KOPT-K1 (cell line): ENCODE data around the gene TECR.
A peak's percentile ranks its signal among the peaks of the same experiment; 100 is the strongest.

Experiments
- H3K27ac ChIP-seq: fragments of 200-600 bp; sonication (generic); 2 replicates; pipeline ENCODE4 v1.5.1; 2016; ENCODE audit warnings: antibody characterized with exemption, mild to moderate bottlenecking, low read depth, low read length; ENCODE audit not compliant: poor library complexity, severe bottlenecking
- H3K36me3 ChIP-seq: fragments of 200-600 bp; sonication (generic); 2 replicates; pipeline ENCODE4 v1.5.1; 2017; ENCODE audit warnings: antibody characterized with exemption, mild to moderate bottlenecking, low read length, moderate library complexity; ENCODE audit not compliant: insufficient read depth
- H3K9me3 ChIP-seq: fragments of 200-600 bp; sonication (generic); 2 replicates; pipeline ENCODE4 v1.5.1; 2017; ENCODE audit warnings: antibody characterized with exemption, low read length, mild to moderate bottlenecking; ENCODE audit not compliant: insufficient read depth, poor library complexity, severe bottlenecking

Gene TECR

GRCh38 chr19:14529254-14530004 lies at the start of gene TECR:
Gene TECR, plus strand, starts transcription at chr19:14529594. Its CDS starts 103 bp downstream, at chr19:14529697.
- Histone ChIP-seq H3K27ac (peak within 1 kb of the TSS; percentile 81), H3K9me3 (no peaks in the 10 kb centered on the region), H3K36me3 (peaks cover 15% of the 10 kb centered on the region)

DNA sequence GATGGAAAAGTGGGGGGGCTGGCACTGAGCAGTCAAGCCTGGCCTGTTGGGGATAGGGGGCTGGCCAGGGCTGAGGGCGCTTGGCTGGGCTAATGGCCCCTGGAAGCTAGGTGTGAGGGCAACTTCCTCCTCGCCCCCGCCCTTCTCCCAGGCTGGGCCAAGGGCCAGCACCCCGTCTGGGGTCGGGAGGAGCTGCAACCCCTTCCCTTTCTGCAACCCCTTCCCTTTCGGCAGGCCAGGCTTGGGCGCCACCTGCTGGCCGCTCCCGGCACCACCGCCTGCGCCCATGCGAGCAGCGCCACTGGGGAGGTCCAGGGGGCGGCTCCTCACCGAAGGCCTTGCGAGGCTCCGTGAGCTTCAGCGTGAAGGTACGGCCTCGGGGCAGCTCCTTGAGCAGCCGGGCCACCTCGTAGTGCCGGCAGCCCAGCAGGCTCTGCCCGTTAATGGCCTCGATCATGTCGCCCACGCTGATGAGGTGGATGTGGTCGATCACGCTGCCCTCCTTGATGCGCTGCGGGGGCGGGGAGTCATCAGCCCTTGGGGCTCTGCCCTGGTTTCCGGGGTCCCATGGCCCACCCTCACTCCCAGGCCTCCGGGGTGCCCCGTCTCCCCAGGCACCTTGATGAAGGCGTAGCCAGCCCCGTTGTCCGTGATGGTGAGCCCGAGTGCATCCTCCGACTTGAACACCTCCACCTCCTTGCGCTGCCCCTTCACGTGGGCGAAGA lies 49.3 kb upstream of the TECR start:
- H3K27ac ChIP-seq = no peak overlapping the region
- peaks cover 4% of the 10 kb centered on the region; the same call in 1 of the 2 replicates for H3K36me3 ChIP-seq
- no peaks in the 10 kb centered on the region for H3K9me3 ChIP-seq

GRCh38 chr19:14480700-14481079 lies 48.7 kb upstream of the TECR start:
- Histone ChIP-seq H3K36me3 (peaks cover 4% of the 10 kb centered on the region; the same call in 1 of the 2 replicates), H3K27ac (no peak overlapping the region), H3K9me3 (no peaks in the 10 kb centered on the region)

GRCh38 chr19:14482172-14482941 lies 47.0 kb upstream of the TECR start:
- Histone ChIP-seq H3K9me3 (no peaks in the 10 kb centered on the region), H3K27ac (no peak overlapping the region), H3K36me3 (peaks cover 4% of the 10 kb centered on the region; the same call in 1 of the 2 replicates)

GRCh38 chr19:14487370-14488125 lies 41.8 kb upstream of the TECR start:
- H3K27ac ChIP-seq = no peak overlapping the region
- peaks cover 4% of the 10 kb centered on the region; the same call in 1 of the 2 replicates for H3K36me3 ChIP-seq
- no peaks in the 10 kb centered on the region for H3K9me3 ChIP-seq

GRCh38 chr19:14492756-14493337 lies 36.5 kb upstream of the TECR start:
- Histone ChIP-seq H3K9me3 (no peaks in the 10 kb centered on the region), H3K27ac (no peak overlapping the region)

GRCh38 chr19:14494411-14494810 lies 35.0 kb upstream of the TECR start:
- Histone ChIP-seq H3K27ac (no peak overlapping the region), H3K9me3 (no peaks in the 10 kb centered on the region), H3K36me3 (no peaks in the 10 kb centered on the region; the same call in 1 of the 2 replicates)

More at GRCh38 chr19:14492756-14493337, 36.5 kb upstream of the TECR start:
- H3K36me3 ChIP-seq = peaks cover 4% of the 10 kb centered on the region; the same call in 1 of the 2 replicates

DNA sequence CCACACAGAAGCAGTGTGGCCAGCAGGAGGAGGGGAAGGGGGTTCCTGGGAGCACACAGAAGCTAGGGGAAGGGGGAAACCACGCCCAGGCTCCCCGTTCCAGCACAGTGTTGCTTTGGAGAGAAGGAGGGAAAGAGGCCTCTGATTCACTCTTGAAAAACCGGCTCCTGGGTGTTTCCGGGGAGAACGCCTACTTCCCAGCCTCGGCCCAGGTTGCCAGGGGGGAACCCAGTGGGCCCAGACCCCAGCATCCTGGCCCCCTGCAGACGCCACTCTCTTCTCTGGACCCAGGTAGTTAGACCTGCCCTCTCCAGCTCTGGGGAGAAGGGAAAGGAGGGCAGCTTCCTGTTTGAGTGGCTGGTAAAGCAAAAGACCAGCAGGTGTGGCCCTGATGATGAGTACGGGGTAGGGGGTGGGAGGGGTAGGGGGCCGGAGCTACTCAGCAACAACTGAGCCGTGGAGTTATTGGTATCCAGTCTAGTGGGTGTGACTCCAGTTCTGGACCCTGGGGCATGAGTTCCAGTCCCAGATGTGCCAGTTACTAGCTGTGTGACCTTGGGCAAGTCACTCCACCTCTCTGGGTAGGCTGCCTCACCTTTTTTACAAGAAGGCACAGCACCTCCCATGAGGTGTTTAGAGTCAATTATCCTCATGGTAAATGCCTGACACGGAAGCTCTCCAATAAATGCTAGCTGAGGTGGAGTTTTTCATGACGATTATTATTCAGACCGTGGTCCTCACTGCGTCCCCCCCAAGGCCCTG lies 34.3 kb upstream of the TECR start:
- no peaks in the 10 kb centered on the region for H3K36me3 ChIP-seq
- H3K9me3 ChIP-seq = no peaks in the 10 kb centered on the region
- peak overlapping the region; percentile 69 for H3K27ac ChIP-seq

DNA sequence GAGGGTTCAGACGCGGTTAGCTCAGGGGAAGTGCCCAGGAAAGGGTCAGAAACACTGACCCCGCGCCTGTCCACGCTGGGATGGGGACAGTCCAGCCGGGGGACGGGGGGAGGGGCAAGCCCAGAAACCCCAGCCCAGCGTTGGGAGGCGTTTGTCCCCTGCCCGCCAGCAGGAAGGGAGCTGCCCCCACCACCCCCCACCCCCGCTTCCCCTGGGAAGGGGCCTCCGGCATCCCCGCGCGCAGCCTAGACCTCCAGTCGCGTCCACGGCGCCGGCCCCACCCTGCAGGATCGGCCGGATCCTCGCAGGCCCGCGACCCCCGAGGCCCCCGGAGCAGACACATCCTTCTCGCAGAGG lies 33.7 kb upstream of the TECR start:
- H3K27ac ChIP-seq = peak overlapping the region; percentile 69
- no peaks in the 10 kb centered on the region for H3K36me3 ChIP-seq
- no peaks in the 10 kb centered on the region for H3K9me3 ChIP-seq

DNA sequence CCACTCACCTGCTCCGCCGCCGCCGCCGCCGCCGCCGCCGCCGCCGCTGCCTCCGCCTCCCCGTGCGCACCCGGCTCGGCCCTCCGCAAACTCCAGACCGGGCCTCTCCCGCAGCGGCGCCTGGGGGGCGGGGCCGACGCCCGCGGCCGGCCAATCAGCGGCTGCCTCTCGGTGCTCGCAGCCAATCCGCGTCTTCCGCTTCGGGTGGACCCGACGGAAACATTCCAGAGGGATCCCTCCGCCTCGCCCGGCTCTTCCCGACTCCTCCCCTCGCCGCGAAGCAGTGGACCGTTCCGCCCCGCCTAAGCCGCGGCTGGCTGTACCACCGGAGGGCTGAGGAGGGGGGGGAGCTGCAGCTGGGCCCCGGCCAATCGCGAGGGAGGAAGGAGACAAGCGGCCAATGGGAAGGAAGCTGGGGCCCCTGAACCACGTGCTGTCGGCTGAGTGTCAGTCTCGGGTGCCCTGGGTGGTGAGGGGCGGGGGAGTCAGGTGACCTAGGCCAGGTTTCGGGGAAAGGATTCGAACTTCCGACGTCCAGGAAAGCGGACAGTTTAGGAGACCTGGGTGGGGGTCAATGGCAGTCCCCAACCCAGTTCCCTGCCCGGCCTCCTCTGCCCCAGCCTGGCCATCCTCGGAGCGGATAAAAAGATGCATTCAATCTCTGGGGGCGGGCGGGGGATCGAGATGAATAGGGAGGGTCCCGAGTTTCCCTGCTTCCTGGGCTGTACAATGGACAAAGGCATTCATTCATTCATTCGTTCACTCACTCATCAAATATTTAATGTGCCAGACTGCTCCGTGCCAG lies 33.2 kb upstream of the TECR start, which contains the start of gene GIPC1:
Gene GIPC1, minus strand, starts transcription at position 99 of the 805 bp plus-strand sequence. CDS start 13,151 bp downstream, outside the sequence.
- H3K9me3 ChIP-seq = no peaks in the 10 kb centered on the region
- peak within 1 kb of the TSS; percentile 69 for H3K27ac ChIP-seq

GRCh38 chr19:14496834-14497227 lies 32.6 kb upstream of the TECR start:
- no peaks in the 10 kb centered on the region for H3K36me3 ChIP-seq
- peak overlapping the region; percentile 69 for H3K27ac ChIP-seq
- no peaks in the 10 kb centered on the region for H3K9me3 ChIP-seq

More for the DNA sequence above, 33.2 kb upstream of the TECR start, which contains the start of gene GIPC1:
- no peaks in the 10 kb centered on the region for H3K36me3 ChIP-seq

DNA sequence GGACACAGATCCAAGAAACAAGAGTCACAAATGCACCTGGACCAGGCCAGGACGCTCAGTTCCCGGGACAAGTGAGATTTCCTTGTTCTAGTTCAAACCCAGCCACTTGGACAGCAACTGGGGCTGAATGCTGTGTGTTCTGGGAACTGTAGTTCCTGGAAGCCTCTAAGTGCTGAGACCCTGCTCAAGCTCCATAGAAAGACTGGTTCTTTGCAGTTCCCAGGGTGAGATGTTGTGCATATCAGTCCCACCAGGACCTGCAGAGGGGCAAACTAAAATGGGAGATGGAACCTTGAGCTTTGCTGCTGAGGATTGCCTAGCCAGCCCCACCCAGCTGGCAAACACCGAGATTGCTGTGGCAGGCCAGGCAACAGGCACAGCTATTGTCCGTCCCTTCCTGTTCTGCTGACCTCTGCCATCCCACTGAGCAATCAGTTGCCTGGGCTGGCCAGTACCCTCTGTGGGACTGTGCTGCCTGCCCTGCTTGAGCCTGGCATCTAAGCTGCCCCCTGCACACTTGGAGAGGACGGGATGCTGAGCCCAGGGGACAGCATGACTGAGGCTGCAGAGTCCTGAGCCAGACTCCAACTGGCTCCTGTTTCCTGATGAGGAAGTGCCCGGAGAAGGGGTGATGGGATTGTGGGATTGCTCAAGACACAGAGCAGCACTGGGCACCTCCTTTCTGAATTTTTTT lies 32.0 kb upstream of the TECR start:
- Histone ChIP-seq H3K36me3 (no peaks in the 10 kb centered on the region), H3K27ac (no peak overlapping the region), H3K9me3 (no peaks in the 10 kb centered on the region)
